GM21576 (cell line): ENCODE measurements around the gene NXN.
"Not testable (repeated sequence)": the region's sequence is repeated elsewhere in the genome, so short reads cannot be mapped to it uniquely, and the experiment has no call there.

ENCODE experiments used
- ATAC-seq: cut with Tn5 transposase; IDR thresholded peaks from one replicate; pipeline ENCODE4 v1.9.1; 2021; ENCODE audit warnings: mild to moderate bottlenecking, moderate library complexity; ENCODE audit not compliant: unreplicated experiment

The NXN gene

DNA sequence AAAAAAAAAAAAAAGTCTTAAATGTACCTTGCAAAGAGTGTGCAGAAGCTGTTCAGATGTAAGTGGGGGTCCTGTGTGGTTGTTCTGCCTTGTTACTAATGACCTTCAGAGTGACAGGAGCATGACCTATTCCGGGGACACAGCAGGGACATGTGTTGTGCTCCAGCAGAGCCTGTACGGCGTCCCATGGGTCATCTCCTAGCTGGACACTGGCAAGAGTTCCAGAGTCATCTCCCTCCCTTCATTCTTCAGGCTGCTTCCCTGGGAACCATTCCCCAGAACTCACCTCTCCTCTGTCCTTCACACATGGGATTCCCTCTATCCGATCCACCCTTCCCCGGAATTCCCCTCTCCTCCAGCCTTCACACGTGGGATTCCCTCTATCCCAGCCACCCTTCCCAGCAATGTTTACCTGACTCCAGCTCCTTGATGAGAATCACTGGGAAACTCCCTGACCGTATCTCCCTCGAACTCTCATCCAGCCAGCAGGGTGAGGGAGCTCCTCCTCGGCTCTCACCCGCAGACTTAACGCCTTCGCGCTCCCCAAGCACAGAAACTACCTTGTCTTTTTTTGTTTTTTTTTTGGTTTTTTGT lies 111.6 kb downstream of the NXN start:
- ATAC-seq: no peak

DNA sequence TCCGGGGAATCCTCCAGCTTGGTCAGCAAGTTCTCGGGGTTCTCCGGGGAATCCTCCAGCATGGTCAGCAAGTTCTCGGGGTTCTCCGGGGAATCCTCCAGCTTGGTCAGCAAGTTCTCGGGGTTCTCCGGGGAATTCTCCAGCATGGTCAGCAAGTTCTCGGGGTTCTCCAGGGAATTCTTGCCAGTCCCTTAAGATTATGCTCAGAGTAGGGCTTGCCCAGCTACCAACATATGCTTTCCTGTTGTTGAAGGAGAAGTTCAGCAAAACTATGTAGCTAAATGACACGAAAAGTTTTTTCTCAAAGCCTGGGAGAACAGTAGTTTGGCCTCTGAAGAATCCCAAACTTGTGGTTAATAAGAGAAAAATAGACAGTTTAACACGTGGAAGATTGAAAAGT lies 112.3 kb downstream of the NXN start:
- ATAC-seq: not testable (repeated sequence)

DNA sequence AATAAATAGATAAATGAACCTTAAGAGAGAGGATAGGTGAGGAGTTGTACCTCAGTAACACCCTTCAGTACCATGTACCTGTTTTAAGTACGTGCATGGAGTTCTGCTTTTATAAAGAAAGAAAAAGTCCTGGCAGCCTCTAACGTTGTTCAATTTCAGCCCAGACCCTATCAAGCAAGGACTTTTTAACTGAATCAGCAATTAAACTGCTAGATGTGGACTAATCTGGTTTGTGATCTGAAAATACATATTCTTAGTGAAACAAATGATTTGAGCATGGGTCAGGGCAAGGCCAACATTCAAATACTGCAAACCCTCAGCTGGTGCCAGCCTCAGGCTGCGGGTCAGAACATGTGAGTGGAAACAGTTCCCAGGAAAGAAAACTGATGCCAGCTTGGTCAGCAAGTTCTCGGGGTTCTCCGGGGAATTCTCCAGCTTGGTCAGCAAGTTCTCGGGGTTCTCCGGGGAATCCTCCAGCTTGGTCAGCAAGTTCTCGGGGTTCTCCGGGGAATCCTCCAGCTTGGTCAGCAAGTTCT lies 112.9 kb downstream of the NXN start:
- ATAC-seq: no peak

DNA sequence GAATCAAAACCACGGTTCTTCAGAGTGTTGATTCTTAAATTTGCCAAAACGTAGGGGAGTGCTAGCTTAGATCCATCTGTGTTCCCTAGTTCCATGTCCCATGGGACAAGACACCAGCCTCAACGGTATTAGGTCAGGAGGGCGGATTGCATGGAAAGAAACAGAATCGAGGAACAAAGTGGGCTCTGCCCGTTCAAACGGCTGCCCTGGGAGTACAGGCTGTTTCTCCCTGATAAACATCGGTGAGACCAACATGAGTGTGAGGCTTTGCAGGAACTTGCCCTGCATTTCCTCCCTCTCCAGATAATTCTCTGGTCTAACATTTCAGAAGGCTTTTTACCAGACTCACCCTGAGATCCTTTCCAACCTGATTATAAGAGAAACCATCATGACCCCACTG lies 115.3 kb downstream of the NXN start:
- ATAC-seq: no peak

DNA sequence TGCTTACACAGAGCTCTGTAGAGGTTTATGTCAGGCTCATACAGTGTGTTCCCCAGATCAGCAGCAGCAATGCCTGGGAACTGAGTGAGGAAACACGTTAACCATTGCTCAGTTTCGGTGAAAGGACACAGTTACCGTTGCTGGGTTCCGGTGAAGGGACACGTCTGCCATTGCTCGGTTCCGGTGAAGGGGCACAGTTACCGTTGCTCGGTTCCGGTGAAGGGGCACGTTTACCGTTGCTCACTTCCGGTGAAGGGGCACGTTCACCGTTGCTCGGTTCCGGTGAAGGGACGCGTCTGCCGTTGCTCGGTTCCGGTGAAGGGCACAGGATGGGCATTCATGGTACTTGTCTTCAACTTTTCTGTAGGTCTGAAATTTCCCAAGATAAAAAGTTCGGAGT lies 115.7 kb downstream of the NXN start:
- ATAC-seq: no peak

DNA sequence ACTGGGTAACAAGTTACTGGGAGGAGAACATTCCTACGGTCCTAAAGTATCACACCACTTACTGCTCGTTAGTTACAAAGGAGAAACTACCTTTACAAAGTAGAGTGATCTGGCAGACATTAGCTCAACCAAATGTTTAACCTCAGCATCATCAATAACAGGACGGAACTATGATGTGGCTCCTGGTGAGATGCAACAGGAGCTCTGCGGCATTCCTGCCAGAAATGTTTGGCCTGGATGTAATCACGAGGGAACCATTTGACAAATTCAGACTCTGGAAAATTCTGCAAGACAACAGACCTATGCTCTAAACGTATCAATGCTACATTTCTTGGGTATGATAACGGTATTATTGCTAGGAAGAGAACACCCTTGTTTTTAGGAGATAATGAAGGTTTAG lies 117.0 kb downstream of the NXN start:
- ATAC-seq: no peak

DNA sequence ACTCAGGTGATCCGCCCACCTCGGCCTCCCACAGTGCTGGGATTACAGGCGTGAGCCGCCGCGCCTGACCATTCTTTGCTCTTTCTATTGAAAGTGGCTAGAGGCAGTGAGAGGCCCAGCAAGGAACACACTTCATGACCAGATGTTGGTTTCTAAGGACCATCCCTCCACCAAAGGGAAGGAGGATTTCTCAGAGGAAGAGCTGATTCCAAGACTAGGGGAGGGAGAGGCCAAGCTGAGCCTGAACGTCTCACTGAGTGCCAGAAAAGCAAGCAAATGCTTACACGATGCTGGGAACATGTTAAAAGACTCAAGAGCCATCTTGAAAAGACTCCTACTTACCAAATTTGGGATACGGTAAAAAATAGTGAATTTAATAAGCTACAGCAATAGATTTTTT lies 118.2 kb downstream of the NXN start:
- ATAC-seq: no peak

DNA sequence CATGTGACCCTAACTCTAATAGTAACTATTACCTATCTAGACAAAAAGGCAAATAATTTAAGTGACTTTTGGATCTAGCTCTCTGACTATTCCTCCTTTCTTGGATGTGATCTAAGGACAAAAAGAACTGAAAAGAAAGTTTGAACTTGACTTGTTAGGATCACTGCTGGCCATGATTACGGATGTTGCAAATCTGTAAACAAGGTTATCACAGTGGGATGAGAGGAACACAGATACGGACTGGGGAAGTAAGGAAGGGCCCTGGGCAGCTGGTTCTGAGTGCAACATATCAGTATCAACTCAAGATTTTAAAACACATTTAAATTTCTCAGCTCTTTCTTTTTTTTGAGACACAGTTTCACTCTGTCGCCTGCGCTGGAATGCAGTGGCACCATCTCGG lies 118.8 kb downstream of the NXN start:
- no peak for ATAC-seq

DNA sequence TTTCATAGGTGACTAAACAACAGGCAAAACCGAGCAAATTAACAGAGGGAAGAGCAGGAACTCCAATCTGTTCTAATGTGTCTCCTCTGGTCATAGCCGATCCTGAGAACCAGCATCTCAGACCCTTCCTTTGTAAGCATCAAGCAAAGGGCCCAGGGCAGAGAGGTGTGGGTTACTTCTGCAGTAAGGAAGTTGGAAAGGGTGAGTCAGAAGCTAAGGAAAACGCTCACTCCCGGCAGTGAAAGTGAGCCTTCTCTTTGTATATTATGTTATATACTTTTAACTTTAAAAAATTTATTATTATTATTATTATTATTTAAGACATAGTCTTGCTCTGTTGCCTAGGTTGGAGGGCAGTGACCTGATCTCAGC lies 119.8 kb downstream of the NXN start:
- ATAC-seq: no peak

DNA sequence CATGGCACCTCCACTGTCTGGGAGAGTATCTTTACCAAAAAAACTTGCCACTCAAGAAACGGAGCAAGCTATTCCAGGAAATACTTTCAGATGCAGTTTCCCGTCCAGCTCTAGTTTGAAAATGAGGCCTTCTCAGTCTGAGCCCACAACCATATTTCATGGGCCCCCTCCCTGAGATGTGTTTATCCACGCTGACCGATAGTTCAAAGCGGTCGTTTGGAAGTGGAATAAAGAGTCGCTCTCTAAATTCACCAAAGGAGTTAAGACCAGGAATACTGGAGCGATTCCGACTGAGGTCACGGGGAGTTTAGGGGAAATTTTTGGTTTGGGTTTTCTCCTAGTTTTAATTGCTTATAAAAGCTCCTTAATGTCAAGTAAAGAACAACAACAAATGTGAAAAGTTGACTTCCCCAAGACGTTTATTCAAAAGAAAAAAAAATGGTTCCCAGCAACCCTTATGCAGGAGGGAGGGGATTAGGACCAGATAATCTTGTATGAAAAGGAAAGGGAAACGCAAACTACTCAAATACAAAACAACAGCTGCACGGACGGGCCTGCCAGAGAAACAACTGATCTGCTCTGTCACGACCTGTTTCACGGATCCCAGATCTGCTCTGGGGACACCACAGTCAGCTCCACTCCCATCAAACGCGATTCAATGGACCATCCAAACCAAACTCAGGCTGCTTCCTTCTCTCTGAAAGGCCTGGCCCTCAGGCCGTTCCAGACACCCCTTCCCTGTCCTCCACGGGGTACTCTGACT lies 120.3 kb downstream of the NXN start:
- no peak for ATAC-seq

DNA sequence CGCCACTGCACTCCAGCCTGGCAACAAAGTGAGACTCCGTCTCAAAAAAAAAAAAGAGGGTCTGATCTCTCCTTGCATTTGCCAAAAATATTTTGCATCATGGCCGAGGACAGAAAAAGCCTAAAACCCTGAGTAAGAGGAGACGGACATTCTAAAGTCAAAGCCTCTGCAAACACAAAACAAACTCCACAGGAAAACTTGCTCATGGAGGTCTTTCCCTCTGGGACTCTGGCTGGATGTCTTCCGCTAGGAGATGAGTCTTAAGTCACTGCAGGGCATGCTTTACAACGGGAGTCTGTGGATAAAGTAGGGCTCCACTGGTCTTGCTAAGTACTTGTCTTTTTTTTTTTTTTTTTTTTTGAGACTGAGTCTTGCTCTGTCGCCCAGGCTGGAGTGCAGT lies 123.4 kb downstream of the NXN start:
- ATAC-seq: no peak

DNA sequence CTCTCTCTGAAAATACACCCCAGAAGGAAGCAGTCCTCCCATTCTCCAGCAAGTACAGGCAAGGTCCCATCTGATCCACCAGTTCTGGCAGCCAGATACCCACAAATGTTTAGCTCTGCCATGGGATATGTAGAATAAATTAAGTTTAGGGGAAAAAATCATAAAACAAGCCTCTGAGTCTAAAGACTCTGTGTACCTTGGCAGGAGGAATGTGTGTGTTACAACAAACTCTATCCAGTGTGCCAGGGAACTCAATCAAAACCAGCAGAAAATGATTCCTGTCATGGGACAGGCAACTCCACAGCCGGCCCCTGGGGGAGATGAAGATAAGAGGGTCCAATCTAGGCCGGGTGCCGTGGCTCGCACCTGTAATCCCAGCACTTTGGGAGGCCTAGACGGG lies 124.0 kb downstream of the NXN start:
- ATAC-seq: no peak

DNA sequence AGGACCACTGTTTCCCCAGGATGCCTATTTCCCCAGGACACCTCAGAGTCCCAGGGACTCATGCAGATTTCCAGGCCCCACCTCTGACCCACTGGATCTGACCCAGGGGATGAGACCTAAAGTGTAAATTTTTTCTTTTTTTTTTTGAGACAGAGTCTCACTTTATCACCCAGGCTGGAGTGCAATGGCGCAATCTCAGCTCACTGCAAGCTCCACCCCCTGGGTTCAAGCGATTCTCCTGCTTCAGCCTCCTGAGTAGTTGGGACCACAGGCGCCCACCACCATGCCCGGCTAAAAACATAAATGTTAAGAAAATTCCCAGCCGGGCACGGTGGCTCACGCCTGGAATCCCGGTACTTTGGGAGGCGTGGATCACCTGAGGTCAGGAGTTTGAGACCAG lies 126.7 kb downstream of the NXN start:
- ATAC-seq: not testable (repeated sequence)

DNA sequence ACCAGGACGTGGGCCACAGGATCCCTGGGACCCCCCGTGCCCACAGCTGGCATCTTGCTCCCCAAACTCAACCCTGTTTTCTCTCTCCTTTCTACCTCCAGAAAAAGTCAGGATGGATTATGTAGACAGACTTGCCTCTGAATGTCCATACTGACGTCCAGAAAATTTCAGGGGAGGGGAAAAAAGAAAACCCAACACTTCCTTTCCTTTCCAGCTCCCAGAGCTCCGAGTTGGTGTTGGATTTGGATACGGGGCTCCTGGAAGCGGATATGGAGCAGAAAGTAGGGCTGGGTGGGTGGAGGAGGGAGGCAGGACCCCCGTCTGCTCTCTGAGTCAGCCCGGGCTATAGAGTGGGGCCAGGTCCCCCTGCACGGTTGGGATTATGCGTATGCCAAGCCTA lies 127.2 kb downstream of the NXN start:
- no peak for ATAC-seq

DNA sequence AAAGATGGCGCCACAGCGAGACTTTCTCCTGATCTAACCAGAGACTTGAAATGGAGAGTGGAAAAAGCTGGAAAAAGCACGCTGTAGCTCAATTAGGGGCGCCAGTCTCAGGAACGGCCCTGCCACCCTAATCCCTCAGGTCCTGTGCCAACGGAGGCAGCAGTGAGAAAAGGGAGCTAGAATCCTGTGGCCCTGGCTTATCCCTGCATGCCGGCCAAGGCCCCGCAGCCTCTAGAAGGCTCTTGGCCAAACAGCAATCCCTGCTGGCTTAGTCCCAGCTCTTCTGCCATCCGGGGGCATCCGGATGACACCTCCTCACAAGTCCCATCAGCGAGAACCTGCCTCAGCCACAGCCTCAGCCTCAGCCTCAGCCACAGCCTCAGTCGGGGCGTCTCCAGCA lies 127.7 kb downstream of the NXN start:
- ATAC-seq: no peak

DNA sequence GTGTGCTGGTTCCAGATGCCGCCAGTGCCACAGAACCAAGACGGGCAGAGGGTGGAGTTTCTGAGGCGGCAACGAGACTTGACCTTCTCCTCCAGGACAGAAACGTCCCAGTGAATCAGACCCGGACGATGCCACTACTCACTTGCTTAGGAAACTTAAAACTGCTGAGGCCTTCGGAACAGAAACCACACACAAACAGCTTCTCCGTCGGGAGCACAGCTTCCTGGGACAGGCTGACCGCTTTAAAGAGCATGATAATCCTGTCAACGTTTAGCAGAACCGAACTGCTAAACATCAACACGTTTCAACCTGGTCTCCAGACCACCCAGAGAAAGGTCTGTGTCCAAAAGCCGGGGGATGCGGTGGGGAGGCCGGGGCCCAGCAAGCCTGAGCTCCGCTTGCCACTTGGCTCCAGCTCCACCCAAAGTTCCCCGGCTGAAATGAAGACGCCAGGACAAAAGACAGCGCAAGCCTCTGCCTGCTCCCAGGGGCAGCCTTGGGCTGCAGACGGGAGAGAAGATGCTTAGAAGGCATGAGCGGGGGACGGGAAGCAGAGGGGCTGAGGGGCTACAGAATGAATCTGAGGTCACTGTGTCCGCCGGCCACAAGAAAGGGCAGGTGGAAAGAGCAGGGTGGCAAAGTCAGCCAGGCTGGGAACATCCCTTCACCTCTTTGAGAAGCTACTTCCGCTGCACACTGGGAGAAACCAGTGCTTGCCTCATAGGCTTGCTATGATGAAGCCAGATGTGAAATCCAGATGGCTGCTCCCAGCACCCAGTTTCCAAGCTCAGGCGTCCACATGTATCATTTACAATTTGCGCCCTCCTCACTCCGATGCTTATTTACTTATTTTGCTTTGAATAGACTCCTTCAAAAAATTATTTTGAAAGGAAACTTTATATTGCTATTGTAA lies 128.5 kb downstream of the NXN start:
- no peak for ATAC-seq

DNA sequence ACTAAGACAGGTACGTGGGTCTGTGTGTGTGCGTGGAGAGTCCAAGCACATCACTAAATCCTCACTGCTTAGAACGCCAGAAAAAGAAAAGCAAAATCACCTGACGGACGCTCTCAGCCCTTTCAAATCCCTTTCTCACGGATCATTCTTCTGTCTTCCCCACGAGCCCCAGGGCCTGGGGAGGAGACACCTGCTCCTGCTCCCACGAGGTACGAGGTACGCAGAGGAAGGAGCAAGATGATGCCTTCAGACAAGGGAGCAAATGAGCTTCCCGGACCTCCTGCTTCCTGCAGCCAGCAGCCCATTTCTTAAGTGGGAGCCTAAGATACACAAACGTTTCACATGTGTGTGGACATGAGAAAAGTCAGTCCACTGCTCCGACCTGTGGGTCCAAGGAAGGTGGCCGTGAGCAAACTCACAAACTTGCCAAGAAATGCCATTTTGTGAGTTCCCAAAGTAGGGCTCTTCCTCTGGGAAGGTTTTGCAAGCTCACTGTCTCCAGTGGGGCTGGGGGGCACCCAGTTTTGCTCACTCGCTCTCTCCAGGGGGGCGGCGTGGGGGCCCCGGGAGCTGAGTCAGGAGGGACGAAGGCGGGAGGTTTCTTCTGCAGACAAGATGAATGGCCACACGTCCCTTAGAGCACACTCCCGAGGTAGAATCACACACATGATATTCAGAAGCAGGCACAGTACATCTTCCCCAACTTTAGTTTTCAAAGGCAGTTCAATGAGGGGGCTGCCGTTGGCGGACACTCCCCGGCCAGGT lies 129.3 kb downstream of the NXN start:
- no peak for ATAC-seq

DNA sequence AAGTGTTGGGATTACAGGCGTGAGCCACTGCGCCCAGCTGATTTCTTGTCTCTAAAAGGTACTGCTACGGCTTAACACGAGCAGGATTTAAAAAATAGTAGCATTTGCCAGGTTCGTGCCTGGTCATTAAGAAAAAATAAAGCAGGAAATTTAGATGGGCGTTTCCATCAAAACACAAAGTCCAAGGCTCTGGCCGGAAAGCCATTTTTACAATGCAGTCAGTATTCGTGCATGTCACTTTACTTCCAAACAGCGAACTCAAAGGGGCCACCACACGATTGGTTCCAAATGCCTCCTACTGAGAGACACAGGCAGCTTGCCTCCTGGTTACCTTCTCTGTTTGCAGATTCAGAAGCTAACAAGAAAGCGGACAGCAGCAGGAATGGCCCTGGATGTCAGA lies 131.2 kb downstream of the NXN start:
- no peak for ATAC-seq

DNA sequence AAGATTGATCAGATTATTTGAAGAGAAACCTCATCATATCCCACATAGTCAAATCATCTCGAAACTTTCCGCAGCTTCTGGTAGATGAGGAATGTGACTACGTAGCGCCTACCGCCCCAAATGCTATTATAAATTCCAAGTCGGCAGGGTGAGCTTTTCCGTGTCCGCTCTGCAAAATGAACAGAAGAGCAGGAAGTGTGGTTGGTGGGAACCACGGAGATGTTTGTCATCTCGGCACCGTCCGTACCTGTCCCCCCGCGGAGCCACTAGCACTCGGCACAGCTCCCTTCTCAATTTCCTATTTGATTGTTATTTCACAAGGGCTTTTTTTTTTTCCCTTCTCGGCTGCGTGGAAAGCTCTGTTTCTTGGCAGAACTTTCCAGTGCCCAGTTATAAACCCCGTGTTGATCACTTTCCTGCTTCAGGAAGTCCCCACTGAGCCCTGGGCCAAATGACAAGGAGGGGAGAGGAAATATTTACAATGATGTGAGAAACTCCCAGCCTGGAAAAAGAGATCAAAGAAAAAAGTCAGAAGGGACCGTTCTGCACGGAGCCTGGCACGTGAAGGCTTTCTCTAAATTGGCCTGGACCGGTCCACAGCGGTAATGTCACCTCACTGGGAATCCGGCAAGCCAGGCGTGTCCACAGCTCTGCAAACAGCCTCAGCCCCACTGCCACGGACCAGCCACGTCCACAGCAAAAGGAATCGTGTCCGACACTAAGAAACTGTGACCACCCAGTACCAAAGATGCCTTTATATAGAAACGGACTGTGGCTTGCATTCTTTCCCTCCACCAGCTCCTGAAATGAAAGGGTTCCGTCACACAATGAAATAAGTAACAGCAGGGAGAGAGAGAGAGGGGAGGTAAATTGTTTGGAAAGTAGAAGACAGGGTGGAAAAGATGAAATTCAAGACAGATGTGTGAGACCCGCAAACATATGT lies 132.4 kb downstream of the NXN start:
- no peak for ATAC-seq

DNA sequence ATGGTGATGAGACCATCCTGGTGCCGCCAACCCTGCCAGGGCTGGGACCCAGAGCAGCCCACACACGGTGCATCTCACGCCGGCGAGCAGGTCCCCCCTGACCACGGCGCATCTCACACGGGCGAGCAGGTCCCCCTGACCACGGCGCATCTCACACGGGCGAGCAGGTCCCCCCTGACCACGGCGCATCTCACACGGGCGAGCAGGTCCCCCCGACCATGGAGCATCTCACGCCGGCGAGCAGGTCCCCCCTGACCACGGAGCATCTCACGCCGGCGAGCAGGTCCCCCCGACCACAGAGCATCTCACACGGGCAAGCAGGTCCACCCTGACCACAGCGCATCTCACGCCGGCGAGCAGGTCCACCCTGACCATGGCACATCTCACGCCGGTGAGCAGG lies 138.3 kb downstream of the NXN start:
- no peak for ATAC-seq
